Measurements from ENCODE around the gene LMBR1L. TPM values are rescaled to one million over a fixed set of nuclear protein-coding genes. Genes with fewer than 3 reads are reported as not detected.

The LMBR1L gene
- total and polyA plus RNA-seq, 2 of the 13 experiments (the other 11 are each of a cell fraction or from before 2014, with no cell fraction given) = 12.2 to 65.9 TPM

GRCh38 chr12:49121047-49121696 lies 10.5 kb upstream of the LMBR1L start (continued):
- TF ChIP-seq LRRFIP1 (CRISPR knock-in tag; conservative IDR thresholded peaks at IDR 0.05) (no peak), DNMT1 (CRISPR knock-in tag; IDR thresholded peaks at IDR 0.05) (no peak), LBX2 (CRISPR knock-in tag; IDR thresholded peaks at IDR 0.05; ENCODE audit: borderline replicate concordance) (no peak), ZNF761 (CRISPR knock-in tag; conservative IDR thresholded peaks at IDR 0.05) (no peak), ZSCAN21 (CRISPR knock-in tag; IDR thresholded peaks at IDR 0.05; ENCODE audit: borderline replicate concordance) (no peak), ARHGAP35 (CRISPR knock-in tag; IDR thresholded peaks at IDR 0.05; ENCODE audit: borderline replicate concordance) (no peak), YEATS4 (CRISPR knock-in tag; IDR thresholded peaks at IDR 0.05; ENCODE audit: borderline replicate concordance) (no peak), ARID5B (CRISPR knock-in tag; IDR thresholded peaks at IDR 0.05) (peak; percentile 35), DPF2 (CRISPR knock-in tag; IDR thresholded peaks at IDR 0.05; ENCODE audit: borderline replicate concordance, low read depth) (no peak), ZNF792 (CRISPR knock-in tag; IDR thresholded peaks at IDR 0.05) (no peak), DBP (CRISPR knock-in tag; IDR thresholded peaks at IDR 0.05; ENCODE audit: not compliant biosample characterization) (no peak), EP300 (IDR thresholded peaks at IDR 0.05; ENCODE audit: low read depth in 2 of 2, low read length in 2 of 2) (no peak), EP300 (CRISPR knock-in tag; IDR thresholded peaks at IDR 0.05; ENCODE audit: borderline replicate concordance) (no peak), FUBP1 (CRISPR knock-in tag; IDR thresholded peaks at IDR 0.05; ENCODE audit: borderline replicate concordance) (no peak), PHF20 (CRISPR knock-in tag; IDR thresholded peaks at IDR 0.05) (no peak)
- TF ChIP-seq, protein P1, sequence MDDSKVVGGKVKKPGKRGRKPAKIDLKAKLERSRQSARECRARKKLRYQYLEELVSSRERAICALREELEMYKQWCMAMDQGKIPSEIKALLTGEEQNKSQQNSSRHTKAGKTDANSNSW (CRISPR knock-in tag; IDR thresholded peaks at IDR 0.05; ENCODE audit: borderline replicate concordance) = no peak
